ENCODE measurements around the gene CISD3.
"Not testable (repeated sequence)": the region's sequence is repeated elsewhere in the genome, so short reads cannot be mapped to it uniquely, and the experiment has no call there.

Gene CISD3

GRCh38 chr17:38707678-38708351 lies 22.3 kb upstream of the CISD3 start:
- no peak for DNase-seq (ENCODE audit: low read depth in 2 of 2)

- no peak for DNase-seq (ENCODE audit: low read depth in 2 of 2)
These were observed 20.9 kb upstream of the CISD3 start for GRCh38 chr17:38709104-38709820.

- DNase-seq (ENCODE audit: low read depth in 2 of 2): no peak
These were observed 20.1 kb upstream of the CISD3 start for GRCh38 chr17:38709864-38710603.

- DNase-seq (ENCODE audit: low read depth in 2 of 2): no peak
These were observed 19.6 kb upstream of the CISD3 start for GRCh38 chr17:38710604-38710962.

DNA sequence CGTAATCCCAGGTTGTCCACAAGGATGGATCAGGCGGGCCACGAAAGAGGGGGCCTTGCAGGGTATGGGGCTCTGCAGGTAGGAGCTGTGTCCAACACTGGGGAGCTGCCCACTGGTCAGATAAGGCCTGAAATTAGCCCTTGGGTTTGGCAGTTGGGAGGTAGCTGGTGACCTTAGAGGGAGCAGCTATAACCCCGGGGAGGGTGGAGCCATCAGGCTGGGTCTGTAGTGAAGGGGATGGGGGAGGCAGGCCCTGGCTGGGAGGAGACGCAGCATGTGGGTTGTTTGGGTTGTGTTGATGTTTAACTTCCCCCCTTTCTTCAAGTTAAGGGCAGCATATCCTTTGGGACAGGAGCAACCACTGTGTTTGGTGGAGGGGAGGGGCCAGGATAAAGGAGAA lies 19.2 kb upstream of the CISD3 start:
- DNase-seq (ENCODE audit: low read depth in 2 of 2): no peak

GRCh38 chr17:38711792-38712571 lies 18.2 kb upstream of the CISD3 start:
- no peak for DNase-seq (ENCODE audit: low read depth in 2 of 2)

GRCh38 chr17:38712593-38712992 lies 17.5 kb upstream of the CISD3 start:
- DNase-seq (ENCODE audit: low read depth in 2 of 2): no peak

- DNase-seq (ENCODE audit: low read depth in 2 of 2): no peak
These were observed 16.6 kb upstream of the CISD3 start for GRCh38 chr17:38713456-38714075.

DNA sequence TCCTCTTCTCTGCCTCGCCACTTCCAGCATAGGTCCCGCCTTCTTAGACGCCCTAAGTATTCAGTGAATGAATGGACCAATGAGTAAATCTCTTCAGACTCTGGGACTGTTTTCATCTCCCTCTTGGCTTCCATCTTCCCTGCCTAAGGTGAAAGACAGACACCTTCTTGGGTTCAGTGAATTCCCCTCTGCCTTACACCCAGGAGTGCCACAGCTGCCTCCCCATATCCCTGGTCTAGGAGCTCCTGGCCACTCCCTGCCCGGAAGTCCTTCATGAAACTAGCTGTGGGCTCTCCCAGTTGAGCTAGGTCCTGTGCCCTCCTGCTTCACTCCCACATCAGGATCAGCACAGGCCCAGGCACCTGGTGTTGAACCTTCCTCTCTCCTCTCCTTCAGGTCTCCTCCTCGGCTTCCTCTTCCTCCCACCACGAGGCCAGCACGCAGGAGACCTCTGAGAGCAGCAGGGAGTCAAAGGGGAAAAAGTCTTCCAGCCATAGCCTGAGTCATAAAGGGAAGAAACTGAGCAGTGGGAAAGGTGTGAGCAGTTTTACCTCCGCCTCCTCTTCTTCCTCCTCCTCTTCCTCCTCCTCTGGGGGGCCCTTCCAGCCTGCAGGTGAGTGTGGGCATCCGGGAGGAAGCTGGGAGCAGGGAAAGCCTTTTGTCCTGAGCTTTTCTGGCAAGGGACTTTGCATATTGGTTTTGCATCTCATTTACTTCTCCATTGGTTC lies 14.8 kb upstream of the CISD3 start:
- DNase-seq (ENCODE audit: low read depth in 2 of 2): no peak

- DNase-seq (ENCODE audit: low read depth in 2 of 2): no peak
These were observed 13.7 kb upstream of the CISD3 start for GRCh38 chr17:38716368-38717005.

- DNase-seq (ENCODE audit: low read depth in 2 of 2): no peak
These were observed 12.9 kb upstream of the CISD3 start for GRCh38 chr17:38717139-38717745.

GRCh38 chr17:38719289-38719942 lies 10.7 kb upstream of the CISD3 start:
- no peak for DNase-seq (ENCODE audit: low read depth in 2 of 2)

GRCh38 chr17:38719943-38720641 lies 10.0 kb upstream of the CISD3 start:
- DNase-seq (ENCODE audit: low read depth in 2 of 2): no peak

GRCh38 chr17:38720941-38721340 lies 9.2 kb upstream of the CISD3 start:
- no peak for DNase-seq (ENCODE audit: low read depth in 2 of 2)

DNA sequence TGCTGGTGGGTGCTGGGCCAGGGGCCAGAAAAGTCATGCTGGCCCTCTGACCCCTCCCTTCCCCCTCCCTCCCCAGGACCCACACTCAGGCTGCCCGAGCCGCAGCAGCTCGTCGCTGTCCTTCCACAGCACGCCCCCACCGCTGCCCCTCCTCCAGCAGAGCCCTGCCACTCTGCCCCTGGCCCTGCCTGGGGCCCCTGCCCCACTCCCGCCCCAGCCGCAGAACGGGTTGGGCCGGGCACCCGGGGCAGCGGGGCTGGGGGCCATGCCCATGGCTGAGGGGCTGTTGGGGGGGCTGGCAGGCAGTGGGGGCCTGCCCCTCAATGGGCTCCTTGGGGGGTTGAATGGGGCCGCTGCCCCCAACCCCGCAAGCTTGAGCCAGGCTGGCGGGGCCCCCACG lies 8.3 kb upstream of the CISD3 start:
- DNase-seq (ENCODE audit: low read depth in 2 of 2): no peak

- no peak for DNase-seq (ENCODE audit: low read depth in 2 of 2)
These were observed 5.7 kb upstream of the CISD3 start for GRCh38 chr17:38724337-38724988.

GRCh38 chr17:38725066-38725465 lies 5.1 kb upstream of the CISD3 start:
- no peak for DNase-seq (ENCODE audit: low read depth in 2 of 2)

DNA sequence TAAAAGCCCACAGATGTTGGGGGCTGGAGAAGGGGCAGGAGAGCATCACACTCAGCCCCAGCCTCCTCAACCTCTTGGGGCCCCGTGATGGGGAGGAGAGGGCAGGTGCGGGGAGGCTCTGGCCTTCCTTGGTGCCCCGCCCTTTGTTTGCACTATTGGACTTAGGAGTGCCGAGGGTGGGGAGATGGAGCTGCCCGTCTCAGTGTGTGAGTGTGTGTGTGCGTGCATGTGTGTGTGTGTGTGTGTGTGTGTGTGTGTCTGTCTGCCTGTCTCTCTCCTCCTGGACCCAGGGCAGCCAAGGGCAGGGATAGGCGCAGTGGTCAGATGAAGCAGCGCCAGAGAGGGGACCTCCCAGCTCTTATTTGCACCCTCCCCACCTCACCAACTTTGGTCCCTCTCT lies 4.0 kb upstream of the CISD3 start:
- not testable (repeated sequence) for DNase-seq (ENCODE audit: low read depth in 2 of 2)
